GM23338 (cell line): ENCODE data around the gene TCF12. TPM values are rescaled to one million over a fixed set of nuclear protein-coding genes. Genes with fewer than 3 reads are reported as not detected.

Source experiments
- ATAC-seq: fragments of 200-7000 bp; cut with Tn5 transposase; 3 replicates; pipeline ENCODE4 v1.9.1; 2020
- DNase-seq: peaks from one replicate; pipeline ENCODE4 v3.0.0-alpha.2; 2015; ENCODE audit warnings: low spot score
- H2AFZ ChIP-seq: fragments of 200-600 bp; sonication (generic); 2 replicates; pipeline ENCODE4 v1.8.0; 2016; ENCODE audit warnings: antibody characterized with exemption, mild to moderate bottlenecking, moderate library complexity
- H3F3A ChIP-seq: fragments of 200-600 bp; sonication (generic); replicated peaks from 2 replicates; pipeline ENCODE4 v1.8.0; 2017; ENCODE audit warnings: antibody characterized with exemption, mixed run types, low read depth
- H3K27ac ChIP-seq: fragments of 200-600 bp; sonication (generic); 2 replicates; pipeline ENCODE4 v1.6.1; 2016; ENCODE audit warnings: low read depth
- H3K27me3 ChIP-seq: fragments of 200-600 bp; sonication (generic); 2 replicates; pipeline ENCODE4 v1.8.0; 2016; ENCODE audit warnings: mild to moderate bottlenecking, mixed run types, moderate library complexity; ENCODE audit not compliant: insufficient read depth
- H3K36me3 ChIP-seq: fragments of 200-600 bp; sonication (generic); 2 replicates; pipeline ENCODE4 v1.8.0; 2016; ENCODE audit warnings: mild to moderate bottlenecking; ENCODE audit not compliant: insufficient read depth
- H3K4me1 ChIP-seq: fragments of 200-600 bp; sonication (generic); 2 replicates; pipeline ENCODE4 v1.8.0; 2016; ENCODE audit warnings: mild to moderate bottlenecking, moderate library complexity; ENCODE audit not compliant: insufficient read depth
- H3K4me2 ChIP-seq: fragments of 200-600 bp; sonication (generic); 2 replicates; pipeline ENCODE4 v1.7.1; 2017; ENCODE audit warnings: mixed run types
- H3K4me3 ChIP-seq: fragments of 200-600 bp; sonication (generic); 2 replicates; pipeline ENCODE4 v1.6.1; 2016; ENCODE audit warnings: mixed run types
- H3K79me2 ChIP-seq: fragments of 200-600 bp; sonication (generic); replicated peaks from 2 replicates; pipeline ENCODE4 v1.8.0; 2017; ENCODE audit warnings: mild to moderate bottlenecking; ENCODE audit not compliant: insufficient read depth
- H3K9me2 ChIP-seq: fragments of 200-600 bp; sonication (generic); 2 replicates; pipeline ENCODE4 v1.8.0; 2017; ENCODE audit not compliant: insufficient read depth
- H4K20me1 ChIP-seq: fragments of 200-600 bp; sonication (generic); replicated peaks from 2 replicates; pipeline ENCODE4 v1.8.0; 2017; ENCODE audit warnings: mild to moderate bottlenecking; ENCODE audit not compliant: insufficient read depth
- H3K27ac Mint-ChIP-seq: 2 replicates; pipeline ENCODE4 v1.8.0; 2020; ENCODE audit warnings: inconsistent platforms, mild to moderate bottlenecking, moderate library complexity, mixed read lengths
- H3K27me3 Mint-ChIP-seq: 3 replicates; pipeline ENCODE4 v1.8.0; 2022; ENCODE audit warnings: low read depth, mild to moderate bottlenecking, moderate library complexity, mixed read lengths, inconsistent platforms; ENCODE audit not compliant: insufficient read depth, poor library complexity
- H3K36me3 Mint-ChIP-seq: 3 replicates; pipeline ENCODE4 v1.8.0; 2021; ENCODE audit warnings: low read depth, mild to moderate bottlenecking, inconsistent platforms, moderate library complexity, mixed read lengths
- H3K4me1 Mint-ChIP-seq: 3 replicates; pipeline ENCODE4 v1.8.0; 2020; ENCODE audit warnings: mild to moderate bottlenecking, inconsistent platforms, mixed read lengths
- H3K4me3 Mint-ChIP-seq: 3 replicates; pipeline ENCODE4 v1.8.0; 2021; ENCODE audit warnings: moderate library complexity, mild to moderate bottlenecking, inconsistent platforms, mixed read lengths
- H3K9me3 Mint-ChIP-seq: 3 replicates; pipeline ENCODE4 v1.8.0; 2020; ENCODE audit warnings: moderate library complexity, mild to moderate bottlenecking, inconsistent platforms, mixed read lengths
- CREB1 ChIP-seq: fragments of 250-450 bp; sonication (Bioruptor Pico); IDR thresholded peaks from 2 replicates; pipeline ENCODE4 v1.5.0; 2020; ENCODE audit warnings: low read depth, mild to moderate bottlenecking, moderate library complexity
- EZH2phosphoT487 ChIP-seq: fragments of 200-600 bp; sonication (generic); IDR thresholded peaks from one replicate; pipeline ENCODE4 v1.8.1; 2018; ENCODE audit warnings: antibody characterized with exemption; ENCODE audit not compliant: unreplicated experiment
- JUNB ChIP-seq: IDR thresholded peaks from one replicate; pipeline ENCODE4 v1.6.1; 2016; ENCODE audit warnings: antibody characterized with exemption; ENCODE audit not compliant: unreplicated experiment
- STAT1 ChIP-seq: IDR thresholded peaks from one replicate; pipeline ENCODE4 v1.6.1; 2016; ENCODE audit warnings: antibody characterized with exemption; ENCODE audit not compliant: unreplicated experiment
- ZNF114 ChIP-seq: fragments of 250-450 bp; sonication (Bioruptor Pico); IDR thresholded peaks from 2 replicates; pipeline ENCODE4 v1.5.0; 2020; ENCODE audit warnings: mild to moderate bottlenecking, moderate library complexity
- polyA plus RNA-seq: library from polyadenylated mRNA; unstranded; fragments of >200 nt; fragmentation: Nextera tagmentation; extraction: Ambion mirVana; gene quantifications from 2 replicates; pipeline ENCODE4 v1.2.1, GENCODE V29; 2016
- total RNA-seq: library from RNA; depleted of rRNA; stranded (reverse); fragments of >200 nt; shearing (Covaris generic); gene quantifications from 2 replicates; pipeline ENCODE4 v1.2.3, GENCODE V29; 2014
- TF ChIP-seq, protein P1 (sequence below), 2 experiments: fragments of 200-600 bp in 1 of 2; sonication (generic) in 1 of 2; conservative IDR thresholded peaks; 2 replicates each; pipeline versions ENCODE4 v1.5.1 to v1.6.1; 2016 to 2017; ENCODE audit warnings: antibody characterized with exemption in 2 of 2, low read depth in 2 of 2, mild to moderate bottlenecking in 2 of 2, moderate library complexity in 1 of 2
- TF ChIP-seq, protein P2 (sequence below): IDR thresholded peaks from 2 replicates; pipeline ENCODE4 v1.6.1; 2016; ENCODE audit warnings: antibody characterized with exemption

TCF12 gene
- total and polyA plus RNA-seq, 2 experiments from 2014 or later = 27.6 to 104 TPM

GRCh38 chr15:57079446-57079845 lies 161.0 kb downstream of the TCF12 start:
- no peaks in the 10 kb centered on the region for H3K27me3 Mint-ChIP-seq
- peaks cover 65% of the 10 kb centered on the region for H3K79me2 ChIP-seq
- no peak overlapping the region for H3K27ac Mint-ChIP-seq

GRCh38 chr15:57079931-57080620 lies 161.6 kb downstream of the TCF12 start:
- no peak overlapping the region for H3K4me2 ChIP-seq
- Mint-ChIP-seq H3K36me3 (no peaks in the 10 kb centered on the region), H3K27ac (no peak overlapping the region), H3K9me3 (no peaks in the 10 kb centered on the region), H3K4me3 (no peak overlapping the region), H3K4me1 (peaks cover 8% of the 10 kb centered on the region), H3K27me3 (no peaks in the 10 kb centered on the region)
- H3K36me3 ChIP-seq = no peaks in the 10 kb centered on the region
- H3F3A ChIP-seq = no peaks in the 10 kb centered on the region
- ATAC-seq (peak; percentile 65), DNase-seq (peak; percentile 34)
- no peaks in the 10 kb centered on the region for H3K9me2 ChIP-seq
- no peak overlapping the region for H2AFZ ChIP-seq
- H3K27me3 ChIP-seq = no peaks in the 10 kb centered on the region
- TF ChIP-seq ZNF114 (CRISPR knock-in tag) (no peak), CREB1 (CRISPR knock-in tag) (no peak), JUNB (no peak), STAT1 (no peak)
- TF ChIP-seq, protein P1, sequence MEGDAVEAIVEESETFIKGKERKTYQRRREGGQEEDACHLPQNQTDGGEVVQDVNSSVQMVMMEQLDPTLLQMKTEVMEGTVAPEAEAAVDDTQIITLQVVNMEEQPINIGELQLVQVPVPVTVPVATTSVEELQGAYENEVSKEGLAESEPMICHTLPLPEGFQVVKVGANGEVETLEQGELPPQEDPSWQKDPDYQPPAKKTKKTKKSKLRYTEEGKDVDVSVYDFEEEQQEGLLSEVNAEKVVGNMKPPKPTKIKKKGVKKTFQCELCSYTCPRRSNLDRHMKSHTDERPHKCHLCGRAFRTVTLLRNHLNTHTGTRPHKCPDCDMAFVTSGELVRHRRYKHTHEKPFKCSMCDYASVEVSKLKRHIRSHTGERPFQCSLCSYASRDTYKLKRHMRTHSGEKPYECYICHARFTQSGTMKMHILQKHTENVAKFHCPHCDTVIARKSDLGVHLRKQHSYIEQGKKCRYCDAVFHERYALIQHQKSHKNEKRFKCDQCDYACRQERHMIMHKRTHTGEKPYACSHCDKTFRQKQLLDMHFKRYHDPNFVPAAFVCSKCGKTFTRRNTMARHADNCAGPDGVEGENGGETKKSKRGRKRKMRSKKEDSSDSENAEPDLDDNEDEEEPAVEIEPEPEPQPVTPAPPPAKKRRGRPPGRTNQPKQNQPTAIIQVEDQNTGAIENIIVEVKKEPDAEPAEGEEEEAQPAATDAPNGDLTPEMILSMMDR (conservative IDR thresholded peaks at IDR 0.05; ENCODE audit: low read depth in 2 of 2) = peak; percentile 28 to 31; a peak in 2 of 4 replicates
- TF ChIP-seq, protein P2, sequence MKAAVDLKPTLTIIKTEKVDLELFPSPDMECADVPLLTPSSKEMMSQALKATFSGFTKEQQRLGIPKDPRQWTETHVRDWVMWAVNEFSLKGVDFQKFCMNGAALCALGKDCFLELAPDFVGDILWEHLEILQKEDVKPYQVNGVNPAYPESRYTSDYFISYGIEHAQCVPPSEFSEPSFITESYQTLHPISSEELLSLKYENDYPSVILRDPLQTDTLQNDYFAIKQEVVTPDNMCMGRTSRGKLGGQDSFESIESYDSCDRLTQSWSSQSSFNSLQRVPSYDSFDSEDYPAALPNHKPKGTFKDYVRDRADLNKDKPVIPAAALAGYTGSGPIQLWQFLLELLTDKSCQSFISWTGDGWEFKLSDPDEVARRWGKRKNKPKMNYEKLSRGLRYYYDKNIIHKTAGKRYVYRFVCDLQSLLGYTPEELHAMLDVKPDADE = no peak
- H3K27ac ChIP-seq = no peak overlapping the region
- H3K4me3 ChIP-seq = no peak overlapping the region
- H4K20me1 ChIP-seq = peaks cover 18% of the 10 kb centered on the region; the same call in 1 of the 2 replicates
- peaks cover 12% of the 10 kb centered on the region for H3K4me1 ChIP-seq
- H3K79me2 ChIP-seq = peaks cover 64% of the 10 kb centered on the region

More at GRCh38 chr15:57079446-57079845, 161.0 kb downstream of the TCF12 start:
- Histone ChIP-seq H3K4me1 (peaks cover 12% of the 10 kb centered on the region), H3K27me3 (no peaks in the 10 kb centered on the region), H2AFZ (no peak overlapping the region), H3F3A (no peaks in the 10 kb centered on the region), H3K36me3 (no peaks in the 10 kb centered on the region), H3K9me2 (no peaks in the 10 kb centered on the region), H3K4me2 (no peak overlapping the region), H3K27ac (no peak overlapping the region), H4K20me1 (peaks cover 21% of the 10 kb centered on the region; the same call in 1 of the 2 replicates), H3K4me3 (no peak overlapping the region)
- no peaks in the 10 kb centered on the region for H3K9me3 Mint-ChIP-seq
- H3K36me3 Mint-ChIP-seq = no peaks in the 10 kb centered on the region
- H3K4me1 Mint-ChIP-seq = peaks cover 8% of the 10 kb centered on the region
- DNase-seq = peak; percentile 49
- no peak overlapping the region for H3K4me3 Mint-ChIP-seq
- ATAC-seq = peak; percentile 40; the same call in 2 of the 3 replicates
- no peak for TF ChIP-seq ZNF114 (CRISPR knock-in tag)
- no peak for TF ChIP-seq EZH2phosphoT487
- TF ChIP-seq, protein P1 (conservative IDR thresholded peaks at IDR 0.05; ENCODE audit: low read depth in 2 of 2) = peak; percentile 35 to 48
